HEK293 (cell line): ENCODE measurements around the gene GPSM1.

Experiments used
- CTCF ChIA-PET: fragments of 350-600 bp; formaldehyde crosslinking; extraction: SDS; loops from one replicate; lab custom pipeline; 2021; ENCODE audit warnings: antibody characterized with exemption; lab: Yijun Ruan, JAX
- POLR2A ChIA-PET: fragments of 300-600 bp; formaldehyde crosslinking; extraction: SDS; loops from one replicate; lab custom pipeline; 2020; ENCODE audit warnings: antibody characterized with exemption, inconsistent platforms; lab: Yijun Ruan, JAX
- H3K27ac ChIP-seq: fragments of 200-500 bp; sonication (Bioruptor generic); 2 replicates; pipeline ENCODE4 v1.5.1; 2014; ENCODE audit warnings: low read depth, low read length, control low read depth, inconsistent platforms; ENCODE audit errors: extremely low read depth
- H3K36me3 ChIP-seq, 2 experiments: fragments of 200-500 bp in 1 of 2; sonication (Bioruptor generic) in 1 of 2; 1 replicate in 1 of 2; 2 replicates in 1 of 2; pipeline ENCODE4 v1.5.1; 2014 to 2017; ENCODE audit warnings: inconsistent platforms in 2 of 2, low read length in 2 of 2; ENCODE audit not compliant: control insufficient read depth in 2 of 2, insufficient read depth in 1 of 2
- H3K4me1 ChIP-seq: fragments of 200-500 bp; sonication (Bioruptor generic); 2 replicates; pipeline ENCODE4 v1.5.1; 2014; ENCODE audit warnings: mild to moderate bottlenecking, low read length, inconsistent platforms; ENCODE audit not compliant: control insufficient read depth, insufficient read depth
- H3K4me3 ChIP-seq: 2 replicates; pipeline ENCODE4 v1.5.1; 2011; ENCODE audit warnings: low read depth, mild to moderate bottlenecking, control low read depth, low read length, moderate library complexity
- H3K9me3 ChIP-seq: fragments of 200-500 bp; sonication (Bioruptor generic); 2 replicates; pipeline ENCODE4 v1.5.1; 2014; ENCODE audit warnings: low read depth, low read length, inconsistent platforms; ENCODE audit not compliant: control insufficient read depth, insufficient read depth
- BCL11A ChIP-seq: fragments of 450-650 bp; formaldehyde crosslinking; IDR thresholded peaks from 2 replicates; pipeline ENCODE4 v1.5.1; 2016; ENCODE audit warnings: low read depth, missing biosample characterization, missing genetic modification characterization
- CTCF ChIP-seq: fragments of 450-650 bp; formaldehyde crosslinking; IDR thresholded peaks from 2 replicates; pipeline ENCODE4 v1.5.1; 2016; ENCODE audit warnings: missing biosample characterization, missing genetic modification characterization
- KLF8 ChIP-seq: fragments of 450-650 bp; formaldehyde crosslinking; IDR thresholded peaks from 2 replicates; pipeline ENCODE4 v1.5.1; 2016; ENCODE audit warnings: missing biosample characterization, missing genetic modification characterization
- OSR2 ChIP-seq: fragments of 450-650 bp; formaldehyde crosslinking; IDR thresholded peaks from 2 replicates; pipeline ENCODE4 v1.5.1; 2016; ENCODE audit warnings: missing biosample characterization, missing genetic modification characterization
- PRDM1 ChIP-seq: fragments of 450-650 bp; formaldehyde crosslinking; IDR thresholded peaks from 2 replicates; pipeline ENCODE4; 2016; ENCODE audit warnings: missing biosample characterization, missing genetic modification characterization
- SALL2 ChIP-seq: fragments of 450-650 bp; formaldehyde crosslinking; IDR thresholded peaks from 2 replicates; pipeline ENCODE4 v1.5.0; 2017; ENCODE audit warnings: missing biosample characterization, mild to moderate bottlenecking, missing genetic modification characterization, borderline replicate concordance
- ZBTB48 ChIP-seq: fragments of 450-650 bp; formaldehyde crosslinking; IDR thresholded peaks from 2 replicates; pipeline ENCODE4 v1.5.1; 2016; ENCODE audit warnings: missing biosample characterization, missing genetic modification characterization
- ZFHX2 ChIP-seq: fragments of 450-650 bp; formaldehyde crosslinking; conservative IDR thresholded peaks from 2 replicates; pipeline ENCODE4 v1.5.1; 2016; ENCODE audit warnings: missing biosample characterization, missing genetic modification characterization
- ZFP69B ChIP-seq: fragments of 450-650 bp; formaldehyde crosslinking; IDR thresholded peaks from 2 replicates; pipeline ENCODE4 v1.5.1; 2016; ENCODE audit warnings: missing biosample characterization, missing genetic modification characterization
- ZNF121 ChIP-seq: fragments of 450-650 bp; formaldehyde crosslinking; IDR thresholded peaks from 2 replicates; pipeline ENCODE4 v1.5.1; 2016; ENCODE audit warnings: missing biosample characterization, missing genetic modification characterization
- ZNF155 ChIP-seq: fragments of 450-650 bp; formaldehyde crosslinking; IDR thresholded peaks from 2 replicates; pipeline ENCODE4 v1.5.1; 2016; ENCODE audit warnings: missing biosample characterization, missing genetic modification characterization
- ZNF19 ChIP-seq: fragments of 450-650 bp; formaldehyde crosslinking; IDR thresholded peaks from 2 replicates; pipeline ENCODE4; 2016; ENCODE audit warnings: missing biosample characterization, missing genetic modification characterization, low read depth
- ZNF211 ChIP-seq: fragments of 450-650 bp; formaldehyde crosslinking; IDR thresholded peaks from 2 replicates; pipeline ENCODE4 v1.5.1; 2016; ENCODE audit warnings: low read depth, missing biosample characterization, missing genetic modification characterization
- ZNF221 ChIP-seq: fragments of 450-650 bp; formaldehyde crosslinking; IDR thresholded peaks from 2 replicates; pipeline ENCODE4 v1.5.1; 2017; ENCODE audit warnings: missing biosample characterization, missing genetic modification characterization, borderline replicate concordance
- ZNF324 ChIP-seq: fragments of 450-650 bp; formaldehyde crosslinking; IDR thresholded peaks from 2 replicates; pipeline ENCODE4 v1.5.1; 2016; ENCODE audit warnings: missing biosample characterization, missing genetic modification characterization
- ZNF37A ChIP-seq: fragments of 450-650 bp; IDR thresholded peaks from 2 replicates; pipeline ENCODE4 v1.5.1; 2018; ENCODE audit warnings: missing biosample characterization, missing genetic modification characterization
- ZNF416 ChIP-seq: fragments of 450-650 bp; formaldehyde crosslinking; IDR thresholded peaks from 2 replicates; pipeline ENCODE4 v1.5.1; 2016; ENCODE audit warnings: missing biosample characterization, missing genetic modification characterization
- ZNF521 ChIP-seq: fragments of 450-650 bp; formaldehyde crosslinking; IDR thresholded peaks from 2 replicates; pipeline ENCODE4 v1.5.1; 2017; ENCODE audit warnings: missing biosample characterization, mild to moderate bottlenecking, missing genetic modification characterization
- ZNF530 ChIP-seq: fragments of 450-650 bp; formaldehyde crosslinking; IDR thresholded peaks from 2 replicates; pipeline ENCODE4 v1.5.1; 2016; ENCODE audit warnings: low read depth, missing biosample characterization, missing genetic modification characterization
- ZNF580 ChIP-seq: fragments of 450-650 bp; formaldehyde crosslinking; IDR thresholded peaks from 2 replicates; pipeline ENCODE4 v1.5.1; 2016; ENCODE audit warnings: missing biosample characterization, missing genetic modification characterization
- ZNF610 ChIP-seq: fragments of 450-650 bp; formaldehyde crosslinking; IDR thresholded peaks from 2 replicates; pipeline ENCODE4 v1.5.1; 2016; ENCODE audit warnings: missing biosample characterization, missing genetic modification characterization, borderline replicate concordance
- ZNF623 ChIP-seq: fragments of 450-650 bp; formaldehyde crosslinking; IDR thresholded peaks from 2 replicates; pipeline ENCODE4 v1.5.1; 2016; ENCODE audit warnings: missing biosample characterization, missing genetic modification characterization
- ZNF670 ChIP-seq: fragments of 450-650 bp; formaldehyde crosslinking; IDR thresholded peaks from 2 replicates; pipeline ENCODE4 v1.5.1; 2016; ENCODE audit warnings: missing biosample characterization, missing genetic modification characterization, low read depth
- ZNF677 ChIP-seq: fragments of 450-650 bp; IDR thresholded peaks from 2 replicates; pipeline ENCODE4 v1.5.0; 2018; ENCODE audit warnings: missing biosample characterization, mild to moderate bottlenecking, missing genetic modification characterization, moderate library complexity
- ZNF701 ChIP-seq: fragments of 450-650 bp; formaldehyde crosslinking; IDR thresholded peaks from 2 replicates; pipeline ENCODE4 v1.5.1; 2016; ENCODE audit warnings: missing biosample characterization, missing genetic modification characterization
- ZNF792 ChIP-seq: fragments of 450-650 bp; formaldehyde crosslinking; IDR thresholded peaks from 2 replicates; pipeline ENCODE4 v1.5.1; 2016; ENCODE audit warnings: missing biosample characterization, missing genetic modification characterization
- ZNF830 ChIP-seq: fragments of 450-650 bp; IDR thresholded peaks from 2 replicates; pipeline ENCODE4 v1.5.0; 2018; ENCODE audit warnings: missing biosample characterization, missing genetic modification characterization, low read depth, mild to moderate bottlenecking, moderate library complexity
- ZSCAN16 ChIP-seq: fragments of 450-650 bp; formaldehyde crosslinking; IDR thresholded peaks from 2 replicates; pipeline ENCODE4 v1.5.1; 2016; ENCODE audit warnings: missing biosample characterization, missing genetic modification characterization
- TF ChIP-seq, protein P1 (sequence below): fragments of 450-650 bp; formaldehyde crosslinking; optimal IDR thresholded peaks from 2 replicates; pipeline ENCODE3; 2016; ENCODE audit warnings: missing biosample characterization, mild to moderate bottlenecking, missing genetic modification characterization
- TF ChIP-seq, protein P2 (sequence below): fragments of 450-650 bp; formaldehyde crosslinking; IDR thresholded peaks from 2 replicates; pipeline ENCODE4 v1.5.1; 2017; ENCODE audit warnings: missing biosample characterization, missing genetic modification characterization

Gene GPSM1

GRCh38 chr9:136364942-136365774, 37.8 kb downstream of the GPSM1 start (continued):
- TF ChIP-seq SALL2 (no peak), ZNF670 (tag by site-specific recombination) (no peak), ZNF701 (tag by site-specific recombination) (no peak), CTCF (tag by site-specific recombination) (no peak)

GRCh38 chr9:136365775-136366222, 38.5 kb downstream of the GPSM1 start:
- Histone ChIP-seq H3K36me3 (no peaks in the 10 kb centered on the region), H3K4me3 (no peak overlapping the region), H3K4me1 (no peaks in the 10 kb centered on the region; the same call in 1 of the 2 replicates), H3K27ac (no peak overlapping the region), H3K9me3 (no peaks in the 10 kb centered on the region)
- TF ChIP-seq BCL11A (no peak), ZNF416 (no peak), ZNF792 (tag by site-specific recombination) (no peak), ZNF37A (no peak), ZBTB48 (no peak), ZSCAN16 (tag by site-specific recombination) (no peak), ZNF19 (tag by site-specific recombination) (no peak), ZNF155 (tag by site-specific recombination) (no peak), ZNF830 (tag by site-specific recombination) (no peak), ZFHX2 (tag by site-specific recombination) (no peak), PRDM1 (tag by site-specific recombination) (no peak), KLF8 (tag by site-specific recombination) (no peak), ZNF580 (tag by site-specific recombination) (no peak), ZNF521 (tag by site-specific recombination) (no peak)
- TF ChIP-seq, protein P1, sequence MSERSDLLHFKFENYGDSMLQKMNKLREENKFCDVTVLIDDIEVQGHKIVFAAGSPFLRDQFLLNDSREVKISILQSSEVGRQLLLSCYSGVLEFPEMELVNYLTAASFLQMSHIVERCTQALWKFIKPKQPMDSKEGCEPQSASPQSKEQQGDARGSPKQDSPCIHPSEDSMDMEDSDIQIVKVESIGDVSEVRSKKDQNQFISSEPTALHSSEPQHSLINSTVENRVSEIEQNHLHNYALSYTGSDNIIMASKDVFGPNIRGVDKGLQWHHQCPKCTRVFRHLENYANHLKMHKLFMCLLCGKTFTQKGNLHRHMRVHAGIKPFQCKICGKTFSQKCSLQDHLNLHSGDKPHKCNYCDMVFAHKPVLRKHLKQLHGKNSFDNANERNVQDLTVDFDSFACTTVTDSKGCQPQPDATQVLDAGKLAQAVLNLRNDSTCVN, result no peak
- ChIA-PET CTCF (interaction anchor here (0.7 to 2.3 kb wide), 4 partner anchors 11 to 53 kb away, joined by 3 to 9 read pairs (median 8); no protein-coding TSS in a partner anchor), POLR2A (interaction anchor here (0.5 to 1.7 kb wide), 8 partner anchors 9 to 89 kb away, joined by 3 to 7 read pairs (median 3); no protein-coding TSS in a partner anchor)

DNA sequence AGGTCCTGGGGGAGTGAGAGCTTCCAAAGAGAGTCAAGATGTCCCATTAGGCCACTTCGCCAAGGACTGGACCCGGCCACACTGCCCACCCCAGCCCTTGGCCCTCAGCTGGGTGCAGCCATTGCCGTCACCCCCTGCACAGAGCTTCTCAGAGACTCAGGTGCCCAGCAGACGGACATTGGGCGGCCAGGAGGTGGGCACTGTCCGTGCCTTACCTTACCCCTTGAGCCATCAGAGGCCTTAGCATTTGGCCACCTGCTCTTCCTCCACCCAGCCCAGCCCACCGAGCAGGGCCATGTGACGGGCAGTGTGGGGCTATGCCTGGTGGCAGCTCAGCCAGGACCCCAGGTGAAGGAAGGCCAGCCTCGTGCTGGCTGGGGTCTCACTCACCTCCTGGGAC, 39.5 kb downstream of the GPSM1 start:
- CTCF ChIA-PET, result interaction anchor here (0.7 to 2.3 kb wide), 5 partner anchors 27 to 265 kb away, joined by 3 to 9 read pairs (median 7); no protein-coding TSS in a partner anchor
- H3K9me3 ChIP-seq, result no peaks in the 10 kb centered on the region
- POLR2A ChIA-PET, result interaction anchor here (0.6 to 1.7 kb wide), 5 partner anchors 8 to 112 kb away, joined by 3 to 7 read pairs (median 4); no protein-coding TSS in a partner anchor
- H3K4me3 ChIP-seq, result no peak overlapping the region
- H3K27ac ChIP-seq, result no peak overlapping the region
- no peaks in the 10 kb centered on the region for H3K36me3 ChIP-seq
- H3K4me1 ChIP-seq, result no peaks in the 10 kb centered on the region; the same call in 1 of the 2 replicates
- TF ChIP-seq ZNF121 (tag by site-specific recombination), result no peak
- no peak for TF ChIP-seq OSR2 (tag by site-specific recombination)
- no peak for TF ChIP-seq ZNF530 (tag by site-specific recombination)
- TF ChIP-seq ZNF211, result no peak
- no peak for TF ChIP-seq ZNF623 (tag by site-specific recombination)
- TF ChIP-seq ZNF677 (tag by site-specific recombination), result no peak
- TF ChIP-seq ZNF610 (tag by site-specific recombination), result no peak
- no peak for TF ChIP-seq ZNF830 (tag by site-specific recombination)
- no peak for TF ChIP-seq ZNF701 (tag by site-specific recombination)
- TF ChIP-seq ZNF221 (tag by site-specific recombination), result no peak
- TF ChIP-seq ZFP69B (tag by site-specific recombination), result no peak
- no peak for TF ChIP-seq ZNF324 (tag by site-specific recombination)
- TF ChIP-seq, protein P2, sequence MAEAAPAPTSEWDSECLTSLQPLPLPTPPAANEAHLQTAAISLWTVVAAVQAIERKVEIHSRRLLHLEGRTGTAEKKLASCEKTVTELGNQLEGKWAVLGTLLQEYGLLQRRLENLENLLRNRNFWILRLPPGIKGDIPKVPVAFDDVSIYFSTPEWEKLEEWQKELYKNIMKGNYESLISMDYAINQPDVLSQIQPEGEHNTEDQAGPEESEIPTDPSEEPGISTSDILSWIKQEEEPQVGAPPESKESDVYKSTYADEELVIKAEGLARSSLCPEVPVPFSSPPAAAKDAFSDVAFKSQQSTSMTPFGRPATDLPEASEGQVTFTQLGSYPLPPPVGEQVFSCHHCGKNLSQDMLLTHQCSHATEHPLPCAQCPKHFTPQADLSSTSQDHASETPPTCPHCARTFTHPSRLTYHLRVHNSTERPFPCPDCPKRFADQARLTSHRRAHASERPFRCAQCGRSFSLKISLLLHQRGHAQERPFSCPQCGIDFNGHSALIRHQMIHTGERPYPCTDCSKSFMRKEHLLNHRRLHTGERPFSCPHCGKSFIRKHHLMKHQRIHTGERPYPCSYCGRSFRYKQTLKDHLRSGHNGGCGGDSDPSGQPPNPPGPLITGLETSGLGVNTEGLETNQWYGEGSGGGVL (tag by site-specific recombination), result no peak
